Pulmonary artery endothelial cell (primary cell): ENCODE data around the gene RLF. TPM values are rescaled to one million over a fixed set of nuclear protein-coding genes. Genes with fewer than 3 reads are reported as not detected.

ENCODE experiments used
- DNase-seq: peaks from one replicate; pipeline ENCODE4 v3.0.0-alpha.2; 2011; ENCODE audit warnings: low read depth, low spot score
- total RNA-seq: library from RNA; depleted of rRNA; stranded (reverse); fragments of >200 nt; gene quantifications from 2 replicates; pipeline ENCODE4 v1.2.3, GENCODE V29; 2014

RLF gene
- total RNA-seq, 1 donor from 2014 or later = 23.6 TPM

DNA sequence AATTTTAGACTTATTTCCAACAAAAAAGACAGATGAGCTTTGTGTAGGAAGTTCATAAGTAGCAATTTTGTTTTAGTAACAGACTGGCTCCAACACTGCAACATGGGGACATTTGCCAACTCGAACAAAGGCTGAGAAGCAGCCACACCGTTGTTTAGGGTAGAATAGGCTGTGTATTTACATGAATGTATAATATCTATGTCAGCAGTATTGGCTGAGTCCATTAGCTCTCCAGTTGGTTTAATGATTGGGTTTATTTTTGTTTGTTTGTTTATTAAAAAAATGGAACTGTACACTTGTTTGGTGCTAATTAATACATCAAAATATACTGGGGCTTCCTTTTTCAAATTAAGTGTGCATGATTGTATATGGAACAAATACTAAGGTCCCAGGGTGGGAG, 79.2 kb downstream of the RLF start:
- no peak for DNase-seq

DNA sequence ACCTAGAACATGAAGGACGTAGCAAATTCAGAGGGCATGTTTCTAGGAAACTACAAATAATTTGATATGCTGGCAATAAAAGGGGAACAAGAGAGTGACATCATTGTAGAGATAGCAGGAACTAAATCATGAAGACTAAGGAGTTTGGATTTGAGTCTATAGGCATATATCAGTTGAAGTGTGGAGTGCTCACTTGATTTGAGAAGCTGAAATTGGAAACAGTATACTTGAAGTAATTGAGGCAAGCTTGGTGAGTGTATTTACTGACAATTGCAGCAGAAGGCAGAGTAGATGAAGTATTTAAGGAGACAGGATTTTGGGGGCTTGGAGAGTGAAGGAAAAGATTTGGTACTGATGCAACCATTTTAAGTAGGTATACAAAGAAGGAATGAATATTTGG, 80.2 kb downstream of the RLF start:
- DNase-seq = no peak

DNA sequence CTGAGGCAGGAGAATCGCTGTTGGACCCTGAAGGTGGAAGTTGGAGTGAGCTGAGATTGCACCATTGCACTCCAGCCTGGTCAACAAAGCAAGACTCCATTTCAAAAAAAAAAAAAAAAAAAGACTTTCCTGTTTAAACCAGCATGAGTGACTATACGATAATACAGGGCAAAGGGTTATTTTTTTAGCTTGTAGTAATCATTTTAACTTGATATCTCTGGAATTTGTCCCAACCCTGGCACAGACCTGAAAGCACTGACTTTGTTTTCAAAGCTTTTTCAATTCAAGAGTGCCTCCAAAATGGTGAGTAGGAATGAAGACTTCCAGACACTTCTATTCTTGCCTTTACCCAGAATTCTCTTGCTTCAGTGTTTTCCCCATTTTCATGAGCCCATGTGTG, 82.2 kb downstream of the RLF start:
- DNase-seq = peak; percentile 57

DNA sequence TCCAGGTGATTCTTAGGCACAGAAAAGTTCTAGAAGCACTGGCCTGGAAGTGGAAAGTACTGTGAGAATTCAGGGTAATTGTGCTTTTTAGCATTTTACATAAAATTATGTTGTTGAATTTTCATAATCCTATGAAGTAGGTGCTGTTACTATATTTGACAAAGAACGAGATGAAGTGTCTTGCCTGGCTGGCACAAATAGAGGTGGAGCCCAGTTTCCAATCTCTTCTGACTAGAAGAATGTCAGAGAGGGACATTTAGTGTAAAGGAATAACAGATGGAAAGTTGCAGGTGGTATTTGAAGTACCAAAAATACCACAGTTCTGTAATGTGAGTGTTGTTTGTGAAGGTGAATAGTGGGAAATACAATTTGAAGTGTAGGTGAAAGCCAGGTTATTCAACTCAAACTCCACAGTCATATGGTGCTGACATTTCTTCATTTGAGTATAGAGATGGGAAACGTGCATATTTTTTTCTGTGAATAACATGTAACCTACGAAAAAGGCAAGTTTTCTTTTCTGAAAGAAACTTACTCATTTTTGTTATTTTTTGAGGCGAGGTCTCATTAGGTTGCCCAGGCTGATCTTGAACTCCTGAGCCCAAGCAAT, 83.1 kb downstream of the RLF start:
- no peak for DNase-seq

DNA sequence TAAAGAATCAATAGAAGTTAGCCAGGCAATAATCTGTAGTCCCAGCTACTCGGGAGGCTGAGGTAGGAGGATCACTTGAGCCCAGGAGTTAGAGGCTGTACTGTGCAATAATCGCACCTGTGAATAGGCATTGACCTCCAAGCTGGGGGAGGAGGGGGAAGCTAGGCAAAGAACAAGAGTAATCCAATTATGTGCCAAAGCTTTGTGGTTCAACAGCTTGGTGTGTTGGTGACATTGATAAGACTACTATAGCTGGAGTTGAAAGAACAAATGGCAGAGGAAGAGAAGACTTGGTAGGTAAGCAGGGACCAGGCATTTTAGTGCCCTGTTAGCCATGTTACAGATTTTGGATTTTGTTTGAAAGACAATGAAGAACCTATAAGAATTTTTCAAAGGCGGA, 84.5 kb downstream of the RLF start:
- DNase-seq = no peak

DNA sequence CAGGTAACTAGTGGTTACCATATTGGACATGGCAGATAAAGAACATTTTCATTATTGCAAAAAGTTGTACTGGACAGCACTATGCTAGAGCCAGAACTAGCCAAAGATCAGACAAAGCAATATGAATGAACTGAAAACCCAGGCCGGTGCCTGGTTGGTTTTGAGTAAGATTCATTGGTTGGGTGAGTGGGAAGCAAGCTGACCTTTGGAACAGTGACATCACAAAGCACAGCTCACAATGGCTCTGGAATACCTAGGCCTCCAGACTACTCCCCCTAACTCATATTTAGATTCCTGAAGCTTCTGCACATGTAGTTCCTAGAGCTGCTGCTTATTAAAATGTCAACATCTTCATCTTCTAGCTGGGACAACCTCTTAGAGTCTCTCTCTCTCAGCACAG, 86.5 kb downstream of the RLF start, which contains the start of gene TMCO2:
Gene TMCO2 (plus strand): TSS at position 283 of the 400 bp plus-strand sequence. CDS start 57 bp downstream, at position 340.
- no peak for DNase-seq

DNA sequence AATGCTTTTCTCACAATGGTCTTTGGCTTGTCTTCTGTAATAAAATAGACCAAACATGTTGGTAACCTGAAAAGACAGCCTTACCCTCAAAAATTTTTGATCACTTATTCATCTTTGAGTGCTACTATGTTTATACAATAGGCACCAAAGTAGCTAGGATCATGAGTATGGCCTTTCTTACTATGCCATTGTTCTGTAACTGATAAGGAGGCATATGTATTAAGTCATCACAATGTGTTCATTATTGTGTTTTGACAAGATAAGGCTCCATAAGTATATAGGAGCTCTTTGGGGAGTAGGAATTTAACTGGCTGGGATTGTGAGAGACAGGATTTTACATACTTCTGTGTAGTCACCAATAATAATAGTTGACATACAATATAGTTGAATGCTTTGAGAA, 87.2 kb downstream of the RLF start:
- peak; percentile 76 for DNase-seq

DNA sequence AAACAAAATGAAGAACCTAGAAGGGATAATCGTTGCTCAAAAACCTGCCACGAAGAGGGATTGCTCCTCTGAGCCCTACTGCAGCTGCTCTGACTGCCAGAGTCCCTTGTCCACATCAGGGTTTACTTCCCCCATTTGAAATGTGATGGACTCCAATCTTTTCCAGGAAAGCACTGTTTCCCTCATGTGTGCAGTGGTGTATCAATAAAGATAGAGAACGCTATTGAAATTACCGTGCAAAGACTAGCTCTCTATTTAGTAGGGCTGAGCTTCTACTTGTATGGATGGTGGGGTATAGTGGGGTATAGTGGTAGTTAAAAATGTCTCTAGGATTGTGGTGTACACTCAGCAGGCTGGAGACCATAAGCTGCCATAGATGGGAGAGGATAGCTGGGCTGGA, 90.3 kb downstream of the RLF start:
- no peak for DNase-seq

DNA sequence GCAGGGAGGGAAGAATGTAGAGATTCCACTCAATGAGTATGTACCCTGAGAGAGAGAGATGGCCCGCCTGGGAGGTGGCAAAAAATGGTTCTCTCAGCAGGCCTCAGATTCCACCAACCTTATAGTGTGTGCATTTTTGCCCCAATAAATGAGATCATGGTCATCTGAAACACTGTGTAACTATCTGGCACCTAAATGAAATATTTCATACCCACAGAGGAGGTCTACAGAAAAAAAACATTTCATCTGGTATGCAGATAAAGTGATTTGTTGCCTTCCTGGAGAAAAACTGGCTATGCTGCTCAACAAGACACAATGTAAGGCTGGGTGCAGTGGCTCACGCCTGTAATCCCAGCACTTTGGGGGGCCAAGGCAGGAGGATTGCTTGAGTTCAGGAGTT, 91.4 kb downstream of the RLF start:
- DNase-seq = no peak

DNA sequence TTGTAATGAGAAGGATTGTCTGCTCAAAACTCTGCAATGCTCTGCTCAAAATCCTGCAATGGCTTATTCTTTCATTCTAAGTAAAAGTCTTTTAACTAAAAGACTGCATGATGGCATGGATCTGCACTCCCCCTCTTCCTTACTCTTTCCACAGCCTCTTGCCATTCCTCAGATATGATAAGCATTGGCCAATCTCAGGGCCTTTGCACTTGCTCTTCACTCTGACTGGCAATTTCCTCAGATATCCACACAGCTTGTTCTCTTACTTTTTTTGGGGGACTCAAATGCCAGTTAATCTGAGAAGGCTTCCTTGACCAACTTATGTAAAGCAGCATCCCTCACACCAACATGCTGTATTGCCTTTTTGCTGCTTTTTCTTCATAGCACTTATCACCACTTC, 94.0 kb downstream of the RLF start:
- no peak for DNase-seq

DNA sequence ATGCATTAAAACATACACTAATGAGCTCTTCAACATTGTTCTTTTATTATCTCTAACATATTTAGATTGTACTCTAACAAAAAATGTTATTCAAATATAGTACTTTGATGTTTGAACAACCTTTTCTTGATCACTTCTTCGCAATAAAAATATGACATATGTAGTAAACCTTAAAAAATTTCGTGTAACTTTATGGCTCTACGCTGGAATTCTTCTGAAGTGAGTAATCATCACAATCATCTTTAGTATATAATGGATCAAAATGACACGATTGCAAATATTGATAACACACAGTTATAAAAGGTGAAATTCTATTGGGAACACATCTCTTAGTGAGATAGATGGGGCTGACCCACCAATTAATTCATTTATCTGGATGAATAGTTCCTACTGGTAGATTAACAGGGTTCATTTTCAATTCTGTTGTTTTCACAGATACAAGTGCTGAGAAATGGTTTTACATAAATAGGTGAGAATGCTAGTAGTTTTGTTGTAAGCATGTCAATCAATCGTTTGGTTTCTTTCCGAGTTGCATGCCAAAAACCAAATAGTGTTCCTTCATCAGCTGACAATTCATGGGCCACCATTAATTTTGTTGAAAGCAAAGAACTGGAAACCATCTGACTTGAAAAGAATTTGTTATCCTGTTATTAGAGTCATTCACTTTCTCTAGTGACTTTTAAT, 95.4 kb downstream of the RLF start:
- no peak for DNase-seq

DNA sequence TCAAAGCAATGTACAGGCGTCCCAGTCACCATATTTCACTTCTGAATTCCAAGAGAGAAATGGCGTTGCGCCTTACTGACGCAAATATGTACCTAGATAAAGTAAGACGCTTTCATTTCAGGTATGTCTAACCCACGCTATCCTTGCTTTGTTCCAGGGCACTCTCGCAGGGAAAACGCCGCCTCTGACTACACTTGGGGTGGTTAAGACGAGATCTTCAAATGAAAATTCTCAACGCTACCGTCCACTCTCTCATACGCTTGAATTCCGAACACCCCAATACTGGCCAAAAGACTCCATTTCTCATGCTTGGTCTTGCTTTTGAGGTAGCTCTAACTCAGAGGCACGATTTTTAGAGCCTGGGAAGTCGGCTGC, 96.1 kb downstream of the RLF start:
- no peak for DNase-seq

DNA sequence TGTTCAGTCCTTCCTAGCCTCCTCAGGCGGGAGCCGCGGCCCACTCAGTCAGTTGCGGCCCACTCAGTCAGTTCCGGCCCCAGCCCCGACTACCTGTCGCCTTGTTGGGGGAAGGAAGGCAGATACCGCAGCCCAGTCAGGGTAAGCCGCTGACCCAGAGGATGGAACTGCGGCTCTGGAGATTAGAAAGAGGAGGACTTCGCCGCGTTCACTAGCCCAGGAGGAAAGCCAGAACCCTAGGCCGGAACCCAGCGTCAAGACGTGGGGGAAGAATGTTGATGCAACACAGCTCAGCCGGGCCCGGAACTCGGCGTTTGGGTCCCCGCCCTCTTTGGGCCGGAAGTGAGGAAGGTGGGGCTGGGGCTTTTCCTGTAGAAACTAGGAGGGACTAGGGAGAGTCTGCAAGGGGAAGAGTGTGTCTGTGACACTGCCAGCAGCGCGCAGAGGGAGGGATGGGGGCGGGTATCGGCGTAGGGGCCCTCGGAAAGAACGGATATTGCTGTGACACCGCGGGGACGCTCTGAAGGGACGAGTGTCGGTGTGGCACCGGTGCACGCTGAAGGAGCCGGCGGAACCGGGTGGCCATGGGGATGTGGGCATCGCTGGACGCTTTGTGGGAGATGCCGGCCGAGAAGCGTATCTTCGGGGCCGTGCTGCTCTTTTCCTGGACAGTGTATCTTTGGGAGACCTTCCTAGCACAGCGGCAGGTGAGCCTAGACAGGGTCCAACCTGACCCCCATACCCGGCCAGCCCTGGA, 96.7 kb downstream of the RLF start, which contains the start of gene ZMPSTE24:
Gene ZMPSTE24 (plus strand): TSS at position 549 of the 757 bp plus-strand sequence. CDS start 36 bp downstream, at position 585.
- DNase-seq = peak; percentile 94

DNA sequence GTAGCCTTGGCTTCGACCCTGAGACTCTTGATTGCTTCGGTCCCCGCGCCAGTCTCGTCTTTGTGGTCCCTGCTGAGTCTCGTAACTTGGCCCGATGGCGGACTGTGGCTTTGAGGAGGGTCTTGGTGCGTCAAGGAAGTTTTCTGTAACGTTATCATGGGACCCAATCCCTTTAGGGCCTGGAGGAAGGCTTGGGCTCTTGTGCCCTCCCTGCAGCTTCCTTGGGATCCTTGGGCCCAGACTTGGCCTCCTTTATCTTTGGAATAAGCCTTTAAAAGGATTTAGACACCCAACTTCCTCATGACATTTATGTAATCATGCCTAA, 97.2 kb downstream of the RLF start:
- DNase-seq = no peak

DNA sequence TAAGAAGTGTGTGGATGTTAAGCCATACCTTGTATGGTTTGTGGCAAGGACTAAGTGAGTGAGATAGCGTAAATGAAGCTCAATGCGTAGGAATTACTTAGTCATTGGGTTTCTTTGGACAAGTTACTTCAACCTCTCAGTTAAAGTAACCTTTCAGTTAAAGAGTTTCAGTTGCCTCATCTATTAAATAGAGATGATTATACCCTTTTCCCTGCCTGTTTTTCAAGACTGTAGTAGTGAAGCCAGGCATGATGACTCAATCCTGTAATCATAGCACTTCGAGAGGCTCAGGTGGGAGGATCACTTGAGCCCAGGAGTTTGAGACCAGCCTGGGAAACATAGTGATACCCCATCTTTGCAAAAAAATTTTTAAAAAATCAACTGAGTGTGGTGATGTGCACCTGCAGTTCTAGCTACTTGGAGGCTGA, 103.2 kb downstream of the RLF start:
- DNase-seq = no peak

DNA sequence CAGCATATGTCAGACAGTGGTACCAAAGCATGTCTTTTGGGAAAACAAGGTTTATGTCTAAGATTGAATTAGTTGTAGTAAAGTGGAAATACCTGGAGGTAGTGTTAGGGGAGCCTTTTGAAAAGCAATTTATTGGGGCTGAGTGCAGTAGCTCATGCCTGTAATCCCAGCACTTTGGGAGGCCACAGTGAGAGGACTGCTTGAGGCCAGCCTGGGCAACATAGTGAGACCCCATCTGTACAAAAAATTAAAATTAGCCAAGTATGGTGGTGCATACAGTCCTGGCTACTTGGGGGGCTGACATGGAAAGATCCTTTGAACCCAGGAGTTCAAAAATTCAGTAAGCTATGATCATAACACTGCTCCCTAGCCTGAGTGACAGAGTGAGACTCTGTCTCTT, 104.1 kb downstream of the RLF start:
- no peak for DNase-seq

DNA sequence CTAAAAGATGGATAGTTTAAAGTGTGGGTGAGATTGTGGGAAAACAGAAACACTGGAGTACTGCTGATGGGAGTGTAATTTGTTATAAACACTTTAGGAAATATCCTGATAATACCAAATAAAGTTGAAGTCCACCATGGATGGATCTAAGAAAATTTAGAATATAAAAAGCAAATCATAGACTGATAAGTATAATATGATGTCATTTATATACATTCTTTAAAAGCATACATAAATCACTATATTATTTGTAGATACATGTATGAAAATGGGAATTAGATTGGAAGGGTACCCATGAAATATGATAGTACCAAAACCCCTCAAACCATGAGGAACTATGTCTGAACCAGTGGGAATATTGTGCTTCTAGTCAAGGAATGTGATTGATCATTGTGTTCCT, 104.7 kb downstream of the RLF start:
- DNase-seq = no peak

DNA sequence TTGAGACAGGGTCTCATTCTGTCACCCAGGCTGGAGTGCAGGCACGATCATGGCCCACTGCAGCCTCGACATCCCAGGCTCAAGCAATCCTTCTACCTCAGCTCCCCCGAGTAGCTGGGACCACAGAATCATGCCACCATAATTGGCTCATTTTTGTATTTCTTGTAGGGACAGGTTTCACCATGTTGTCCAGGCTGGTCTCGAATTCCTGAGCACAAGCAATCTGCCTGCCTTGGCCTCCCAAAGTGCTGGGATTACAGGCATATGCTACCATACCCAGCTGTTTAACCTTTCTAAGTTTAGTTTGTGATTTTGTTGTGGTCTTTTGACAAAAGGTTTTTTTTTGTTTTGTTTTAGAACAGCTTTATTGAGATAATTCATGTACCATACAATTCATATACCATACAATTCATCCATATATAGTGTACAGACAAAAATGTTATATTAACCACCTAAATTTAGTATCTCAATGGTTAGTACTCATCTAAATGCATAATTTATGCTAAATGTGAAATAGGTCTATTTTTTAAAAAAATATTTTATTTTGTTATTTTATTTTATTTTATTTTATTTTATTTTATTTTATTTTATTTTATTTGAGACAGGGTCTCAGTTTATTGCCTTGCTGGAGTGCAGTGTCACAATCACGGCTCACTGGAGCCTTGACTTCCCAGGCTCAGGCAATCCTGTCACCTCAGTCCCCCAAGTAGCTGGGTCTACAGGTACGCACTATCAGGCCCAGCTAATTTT, 105.8 kb downstream of the RLF start:
- no peak for DNase-seq

DNA sequence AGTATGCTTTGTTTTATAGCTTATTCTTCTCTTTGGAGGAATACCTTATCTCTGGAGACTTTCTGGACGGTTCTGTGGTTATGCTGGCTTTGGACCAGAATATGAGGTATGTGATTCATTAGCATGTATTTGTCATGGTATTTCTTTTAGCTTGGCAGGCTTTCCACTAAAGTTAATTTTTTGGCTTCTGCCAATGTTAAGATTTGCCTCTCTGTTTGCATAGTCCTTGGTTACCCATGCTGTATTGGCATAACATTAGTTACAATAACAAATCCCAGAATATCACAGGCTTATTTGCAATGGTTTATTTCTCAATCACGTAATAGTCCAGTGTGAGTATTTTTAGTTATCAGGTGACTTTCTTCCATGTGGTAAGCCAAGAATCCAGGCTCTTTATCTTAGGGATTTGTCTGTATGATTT, 106.6 kb downstream of the RLF start:
- DNase-seq = peak; percentile 54

DNA sequence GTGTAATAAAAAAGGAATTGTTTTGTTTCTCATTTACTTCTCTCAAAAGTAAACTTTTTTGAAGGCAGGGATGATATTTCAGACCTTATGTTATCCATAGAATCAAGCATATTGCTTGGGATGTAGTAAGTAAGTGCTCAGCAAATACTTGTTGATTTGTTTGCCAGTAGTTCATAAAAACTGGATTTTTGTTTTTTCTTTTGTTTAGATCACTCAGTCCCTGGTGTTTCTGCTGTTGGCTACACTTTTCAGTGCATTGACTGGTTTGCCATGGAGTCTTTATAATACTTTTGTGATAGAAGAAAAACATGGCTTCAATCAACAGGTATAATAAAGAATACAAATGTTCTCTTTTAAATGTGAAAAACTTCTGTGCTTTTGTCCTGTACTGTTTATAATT, 107.0 kb downstream of the RLF start:
- DNase-seq = no peak

DNA sequence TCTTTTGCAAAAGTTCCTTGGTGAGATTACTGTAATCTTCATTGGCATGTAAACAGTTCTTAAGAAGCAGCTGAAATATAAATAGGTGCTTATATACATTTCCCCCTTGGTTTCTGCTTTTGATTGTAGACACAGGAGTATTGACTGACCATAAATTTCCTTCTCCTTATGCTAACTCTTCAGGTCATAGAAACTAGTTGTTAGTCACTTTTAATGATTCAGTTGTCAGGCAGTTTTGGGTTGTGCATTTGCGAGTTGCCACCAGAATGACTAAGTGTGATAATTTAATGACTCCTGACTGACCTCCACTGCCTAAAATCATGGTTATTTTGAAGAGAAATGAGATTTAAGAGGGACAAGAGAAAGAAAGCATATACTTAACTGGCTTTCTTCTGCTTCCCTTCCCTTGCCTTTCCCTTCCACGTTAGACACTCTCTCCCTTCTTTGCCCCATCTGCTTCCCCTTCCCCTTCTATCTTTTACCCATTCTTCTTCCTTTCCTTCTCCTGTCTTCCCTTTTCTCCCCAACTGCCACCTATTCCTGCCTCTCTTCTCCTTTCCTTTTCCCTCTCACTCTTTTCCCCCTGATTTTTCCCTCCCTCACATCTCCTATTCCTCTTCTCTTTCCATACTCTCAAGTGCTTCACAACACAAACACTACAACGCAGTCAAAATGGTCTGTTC, 109.1 kb downstream of the RLF start:
- DNase-seq = no peak
